ENCODE data around the gene PAK2. TPM values are rescaled to one million over a fixed set of nuclear protein-coding genes. Genes with fewer than 3 reads are reported as not detected.
A peak's percentile ranks its signal among the peaks of the same experiment; 100 is the strongest.
"Not testable (repeated sequence)": the region's sequence is repeated elsewhere in the genome, so short reads cannot be mapped to it uniquely, and the experiment has no call there.

PAK2 gene
- total and polyA plus RNA-seq, 4 experiments from 2014 or later: 29.1 to 97.4 (median 59.9) TPM

DNA sequence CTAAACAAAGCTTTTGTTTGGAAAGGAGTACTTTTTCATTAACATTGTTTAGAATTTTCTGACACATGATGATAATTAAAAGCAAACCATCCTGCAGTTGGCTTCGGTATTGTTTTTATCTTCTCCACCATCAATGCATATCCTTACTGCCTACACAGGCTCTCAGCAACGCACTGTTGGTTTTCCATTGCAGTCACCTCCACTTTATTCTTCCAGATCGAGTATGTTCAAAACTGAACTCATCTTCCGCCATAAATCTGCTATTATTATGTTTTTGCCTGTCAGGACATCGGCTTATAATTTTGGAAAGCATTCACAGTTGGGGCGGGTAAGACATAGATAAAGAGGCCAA, 127.5 kb downstream of the PAK2 start:
- H3K9me3 Mint-ChIP-seq: peaks cover 0 to 3% (median 0%) of the 10 kb centered on the region in 8 donors
- no peaks in the 10 kb centered on the region for H3K27me3 ChIP-seq (ENCODE audit: insufficient read depth, low read length)
- POLR2A ChIA-PET (ENCODE audit: partially characterized antibody): interaction anchor here (0.6 to 3.9 kb wide), 14 partner anchors 9 to 304 kb away, joined by 3 to 99 read pairs (median 3); partner anchors contain the start of genes CEP19, FBXO45, NCBP2 and PAK2
- peak overlapping the region; percentile 89 to 98 (median 97) for H3K27ac Mint-ChIP-seq
- DNase-seq: no peak
- H3K27ac ChIP-seq (ENCODE audit: low read depth, low read length): peak overlapping the region; percentile 85
- no peaks in the 10 kb centered on the region for H3K9me3 ChIP-seq (ENCODE audit: control insufficient read depth in 1 of 2, low read length in 2 of 2)
- H3K4me3 Mint-ChIP-seq: peak overlapping the region; percentile 87 to 96 (median 91)
- CTCF ChIA-PET (ENCODE audit: partially characterized antibody): interaction anchor here (1.2 to 1.5 kb wide), 3 partner anchors 19 to 75 kb away, joined by 3 to 6 read pairs (median 4); partner anchors contain the start of gene NCBP2
- intact Hi-C loops (cut with micrococcal nuclease): loop anchor here (1.0 kb wide), 2 partner anchors 75 to 128 kb away; partner anchors contain the start of genes NCBP2 and PAK2
- peaks cover 0 to 13% of the 10 kb centered on the region in 2 donors for H3K36me3 Mint-ChIP-seq
- no peaks in the 10 kb centered on the region for H3K27me3 Mint-ChIP-seq
- H3K4me1 Mint-ChIP-seq: peaks cover 15 to 36% (median 25%) of the 10 kb centered on the region in 4 donors
- peaks cover 4% of the 10 kb centered on the region for H3K36me3 ChIP-seq (ENCODE audit: insufficient read depth, low read length)
- H3K4me1 ChIP-seq (ENCODE audit: insufficient read depth, low read length): peaks cover 27% of the 10 kb centered on the region
- H3K4me3 ChIP-seq (ENCODE audit: low read length in 2 of 2): peak overlapping the region; percentile 48 to 73

DNA sequence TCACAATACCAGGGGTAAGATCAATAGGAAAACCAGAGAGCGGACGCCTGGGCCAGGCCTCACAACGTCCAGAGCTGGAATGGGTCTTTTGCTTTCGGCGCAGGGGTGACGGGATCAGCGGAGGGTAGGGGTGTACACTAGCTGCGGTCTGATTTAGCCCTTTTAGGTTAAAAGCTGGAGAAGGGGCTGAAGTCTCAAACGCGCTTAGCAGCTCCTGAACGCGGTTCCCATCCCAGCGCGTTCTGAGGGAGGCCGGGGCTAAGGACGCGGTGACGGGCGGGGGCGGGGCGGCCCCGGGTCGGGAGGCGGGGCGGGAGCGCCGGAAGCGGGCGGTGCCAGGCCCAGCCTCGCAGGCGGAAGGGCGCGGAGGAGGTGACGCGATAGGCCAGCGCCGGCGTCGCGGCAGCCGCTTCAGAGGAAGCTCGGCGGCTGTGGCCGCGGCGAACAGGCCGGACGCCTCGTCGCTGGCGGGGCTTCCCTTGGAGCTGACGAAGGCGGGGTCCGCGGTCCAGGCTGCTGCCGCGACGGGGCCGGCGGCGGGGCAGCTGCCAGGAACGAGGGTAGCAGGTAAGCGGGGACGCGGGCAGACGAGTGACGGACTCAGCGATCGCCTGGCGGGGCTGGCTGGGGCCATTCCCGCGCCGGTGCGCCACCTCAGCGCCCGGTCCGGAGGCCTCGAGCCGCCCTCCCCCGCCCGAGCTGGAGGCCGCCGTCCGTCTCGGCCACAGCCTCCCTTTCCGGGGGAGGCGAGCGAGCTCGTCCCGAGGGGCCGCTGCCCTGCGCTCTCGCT, 128.0 kb downstream of the PAK2 start, which contains the start of gene SENP5:
Gene SENP5 (plus strand): TSS at position 414 of the 790 bp plus-strand sequence. CDS start 17,262 bp downstream, outside the sequence.
- H3K36me3 Mint-ChIP-seq: peaks cover 0 to 16% of the 10 kb centered on the region in 2 donors
- H3K9me3 Mint-ChIP-seq: peaks cover 0 to 2% (median 0%) of the 10 kb centered on the region in 8 donors
- CTCF ChIA-PET (ENCODE audit: partially characterized antibody): interaction anchor here (0.8 to 1.5 kb wide), 5 partner anchors 14 to 259 kb away, joined by 3 to 6 read pairs (median 3); partner anchors contain the start of gene NCBP2
- intact Hi-C loops (cut with micrococcal nuclease): loop anchor here (1.0 kb wide), 2 partner anchors 75 to 128 kb away; partner anchors contain the start of genes NCBP2 and PAK2
- POLR2A ChIA-PET (ENCODE audit: partially characterized antibody): interaction anchor here (0.6 to 3.9 kb wide), 17 partner anchors 8 to 305 kb away, joined by 3 to 99 read pairs (median 3); partner anchors contain the start of genes CEP19, FBXO45, MELTF and NCBP2
- Histone ChIP-seq H3K27me3 (ENCODE audit: insufficient read depth, low read length) (no peaks in the 10 kb centered on the region), H3K36me3 (ENCODE audit: insufficient read depth, low read length) (peaks cover 4% of the 10 kb centered on the region), H3K4me1 (ENCODE audit: insufficient read depth, low read length) (peaks cover 27% of the 10 kb centered on the region), H3K9me3 (ENCODE audit: control insufficient read depth in 1 of 2, low read length in 2 of 2) (no peaks in the 10 kb centered on the region), H3K27ac (ENCODE audit: low read depth, low read length) (peak within 1 kb of the TSS; percentile 85), H3K4me3 (ENCODE audit: low read length in 2 of 2) (peak within 1 kb of the TSS; percentile 48 to 73)
- H3K4me1 Mint-ChIP-seq: peaks cover 18 to 38% (median 29%) of the 10 kb centered on the region in 4 donors
- peak within 1 kb of the TSS; percentile 95 to 98 (median 96) for H3K4me3 Mint-ChIP-seq
- peak within 1 kb of the TSS; percentile 90 to 98 (median 98) for H3K27ac Mint-ChIP-seq
- no peaks in the 10 kb centered on the region for H3K27me3 Mint-ChIP-seq
- peak; percentile 84 to 88 (median 87) for DNase-seq

DNA sequence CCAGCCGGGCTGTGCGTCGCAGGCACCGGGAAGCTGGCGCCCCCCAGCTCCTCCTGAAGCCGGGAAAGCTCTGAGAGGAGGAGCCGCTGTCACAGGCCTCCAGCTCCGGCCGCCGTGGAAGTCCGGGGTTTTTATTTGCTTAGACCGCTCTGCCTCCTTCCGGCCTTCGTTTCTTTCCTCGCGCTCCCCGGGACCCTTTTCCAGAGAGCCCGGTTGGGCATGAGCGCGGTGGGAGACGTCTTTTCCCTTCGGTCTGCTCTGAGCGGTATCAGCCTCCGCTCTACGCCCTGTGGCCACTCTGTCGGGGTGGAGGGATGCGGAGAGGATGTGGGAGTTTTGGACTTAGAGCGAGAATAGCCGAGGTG, 128.6 kb downstream of the PAK2 start:
- peaks cover 19 to 40% (median 30%) of the 10 kb centered on the region in 4 donors for H3K4me1 Mint-ChIP-seq
- Histone ChIP-seq H3K4me3 (ENCODE audit: low read length in 2 of 2) (peak overlapping the region; percentile 40 to 73), H3K36me3 (ENCODE audit: insufficient read depth, low read length) (peaks cover 4% of the 10 kb centered on the region), H3K4me1 (ENCODE audit: insufficient read depth, low read length) (peaks cover 27% of the 10 kb centered on the region), H3K27ac (ENCODE audit: low read depth, low read length) (peak overlapping the region; percentile 85), H3K27me3 (ENCODE audit: insufficient read depth, low read length) (no peaks in the 10 kb centered on the region), H3K9me3 (ENCODE audit: control insufficient read depth in 1 of 2, low read length in 2 of 2) (no peaks in the 10 kb centered on the region)
- ChIA-PET CTCF (ENCODE audit: partially characterized antibody) (interaction anchor here (0.8 to 1.5 kb wide), 5 partner anchors 13 to 260 kb away, joined by 3 to 6 read pairs (median 3); partner anchors contain the start of gene NCBP2), POLR2A (ENCODE audit: partially characterized antibody) (interaction anchor here (1.0 to 3.9 kb wide), 15 partner anchors 8 to 300 kb away, joined by 3 to 99 read pairs (median 4); partner anchors contain the start of genes CEP19, FBXO45, MELTF and NCBP2)
- H3K9me3 Mint-ChIP-seq: no peaks in the 10 kb centered on the region
- no peaks in the 10 kb centered on the region for H3K27me3 Mint-ChIP-seq
- DNase-seq: peak in 3 of 5 donors; percentile 1 to 13 (median 4)
- H3K27ac Mint-ChIP-seq: peak overlapping the region; percentile 90 to 98 (median 97)
- intact Hi-C loops (cut with micrococcal nuclease): no loop called here
- H3K36me3 Mint-ChIP-seq: peaks cover 0 to 17% of the 10 kb centered on the region in 2 donors
- H3K4me3 Mint-ChIP-seq: peak overlapping the region; percentile 91 to 98 (median 96)

DNA sequence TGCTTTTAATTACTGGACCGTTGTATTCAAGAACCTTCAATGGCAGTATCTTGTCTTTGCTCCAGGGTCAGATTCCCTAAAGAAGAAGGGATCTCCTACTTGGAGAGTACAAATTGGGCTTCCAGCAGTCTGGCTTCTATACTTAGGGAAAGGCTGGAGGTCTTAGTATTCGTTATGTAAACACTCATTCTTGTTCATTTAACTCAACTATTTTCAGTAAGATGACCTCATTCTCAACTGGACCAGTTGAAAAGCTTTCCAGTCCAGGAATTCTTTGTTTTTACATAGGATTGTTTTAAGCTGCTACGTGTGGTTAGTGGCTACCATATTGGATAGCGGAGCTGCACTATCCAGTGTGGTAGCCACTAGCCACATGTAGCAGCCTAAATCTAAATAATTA, 132.7 kb downstream of the PAK2 start:
- DNase-seq: no peak
- Mint-ChIP-seq H3K36me3 (peaks cover 0 to 19% of the 10 kb centered on the region in 2 donors), H3K4me1 (peaks cover 27 to 59% (median 38%) of the 10 kb centered on the region in 4 donors), H3K9me3 (peaks cover 0 to 3% (median 0%) of the 10 kb centered on the region in 8 donors), H3K4me3 (peak overlapping the region in 1 of 8 donors; percentile 11), H3K27ac (peak overlapping the region in 1 of 7 donors; percentile 43), H3K27me3 (no peaks in the 10 kb centered on the region)
- Histone ChIP-seq H3K36me3 (ENCODE audit: insufficient read depth, low read length) (peaks cover 4% of the 10 kb centered on the region), H3K27me3 (ENCODE audit: insufficient read depth, low read length) (no peaks in the 10 kb centered on the region), H3K4me1 (ENCODE audit: insufficient read depth, low read length) (peaks cover 20% of the 10 kb centered on the region), H3K9me3 (ENCODE audit: control insufficient read depth in 1 of 2, low read length in 2 of 2) (no peaks in the 10 kb centered on the region), H3K27ac (ENCODE audit: low read depth, low read length) (no peak overlapping the region), H3K4me3 (ENCODE audit: low read length in 2 of 2) (no peak overlapping the region)
- ChIA-PET CTCF (ENCODE audit: partially characterized antibody) (no interaction called here), POLR2A (ENCODE audit: partially characterized antibody) (interaction anchor here (1.0 kb wide), 1 partner anchor 70 kb away, joined by 3 read pairs; the partner anchor contains the start of gene NCBP2)
- intact Hi-C loops (cut with micrococcal nuclease): no loop called here

DNA sequence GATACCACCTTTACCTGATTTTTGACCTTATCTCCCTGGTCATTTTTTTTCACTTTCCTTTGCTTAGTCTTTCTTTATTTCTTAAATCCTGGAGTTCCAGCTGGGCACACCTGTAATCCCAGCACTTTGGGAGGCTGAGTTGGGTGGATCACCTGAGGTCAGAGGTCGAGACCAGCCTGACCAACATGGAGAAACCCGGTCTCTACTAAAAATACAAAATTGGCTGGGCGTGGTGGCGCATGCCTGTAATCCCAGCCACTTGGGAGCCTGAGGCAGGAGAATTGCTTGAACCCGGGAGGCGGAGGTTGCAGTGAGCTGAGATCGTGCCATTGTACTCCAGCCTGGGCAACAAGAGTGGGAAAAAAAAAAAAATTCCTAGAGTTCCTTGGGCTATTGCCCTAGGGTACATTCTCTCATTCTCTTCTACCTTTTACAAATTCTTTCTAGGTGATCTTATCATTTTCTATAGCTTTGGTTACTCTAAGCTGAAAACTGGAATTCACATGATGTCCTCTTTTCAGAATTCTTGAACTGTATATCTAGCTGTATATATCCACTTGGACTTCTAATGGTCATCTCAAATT, 134.9 kb downstream of the PAK2 start:
- H3K27me3 Mint-ChIP-seq; H3K36me3 ChIP-seq (ENCODE audit: insufficient read depth, low read length); DNase-seq; H3K27me3 ChIP-seq (ENCODE audit: insufficient read depth, low read length); intact Hi-C loops (cut with micrococcal nuclease); H3K9me3 ChIP-seq (ENCODE audit: control insufficient read depth in 1 of 2, low read length in 2 of 2); H3K27ac ChIP-seq (ENCODE audit: low read depth, low read length); H3K9me3 Mint-ChIP-seq; H3K4me3 ChIP-seq (ENCODE audit: low read length in 2 of 2): not testable (repeated sequence)
- H3K4me1 ChIP-seq (ENCODE audit: insufficient read depth, low read length): peaks cover 11% of the 10 kb centered on the region
- POLR2A ChIA-PET (ENCODE audit: partially characterized antibody): interaction anchor here (0.7 kb wide), 1 partner anchor 68 kb away, joined by 3 read pairs; the partner anchor contains the start of gene NCBP2
- Mint-ChIP-seq H3K4me3 (peak overlapping the region in 1 of 8 donors; percentile 55), H3K36me3 (peaks cover 0 to 20% of the 10 kb centered on the region in 2 donors), H3K4me1 (peaks cover 38 to 67% (median 47%) of the 10 kb centered on the region in 4 donors), H3K27ac (peak overlapping the region in 1 of 7 donors; percentile 75)
- CTCF ChIA-PET (ENCODE audit: partially characterized antibody): interaction anchor here (1.2 kb wide), 1 partner anchor 37 kb away, joined by 3 read pairs; no protein-coding TSS in a partner anchor

DNA sequence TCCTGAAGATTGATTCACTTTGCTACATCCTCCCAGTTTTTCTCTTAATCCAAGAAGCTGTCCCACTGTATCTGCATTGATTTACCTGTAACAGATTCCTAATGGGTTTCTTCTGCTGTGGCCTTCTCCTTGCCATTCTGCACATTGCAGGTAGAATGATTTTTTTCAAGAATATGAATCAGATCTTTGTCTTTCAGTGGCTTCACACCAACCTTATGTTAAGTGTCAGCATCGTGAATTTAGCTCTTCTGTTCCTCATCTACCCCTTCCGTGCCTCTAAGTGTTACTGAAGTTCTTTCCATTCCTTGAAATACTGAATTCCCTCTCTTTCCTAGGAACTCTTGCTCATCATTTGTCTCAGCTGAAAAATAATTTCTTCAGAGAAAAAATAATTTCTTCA, 135.6 kb downstream of the PAK2 start:
- H3K36me3 ChIP-seq (ENCODE audit: insufficient read depth, low read length): peaks cover 4% of the 10 kb centered on the region
- Mint-ChIP-seq H3K36me3 (peaks cover 0 to 22% of the 10 kb centered on the region in 2 donors), H3K4me1 (peaks cover 36 to 62% (median 46%) of the 10 kb centered on the region in 4 donors), H3K27ac (peak overlapping the region in 1 of 7 donors; percentile 75), H3K9me3 (peaks cover 0 to 3% (median 0%) of the 10 kb centered on the region in 8 donors), H3K27me3 (no peaks in the 10 kb centered on the region), H3K4me3 (peak overlapping the region in 1 of 8 donors; percentile 3)
- ChIA-PET CTCF (ENCODE audit: partially characterized antibody) (interaction anchor here (1.2 kb wide), 1 partner anchor 38 kb away, joined by 3 read pairs; no protein-coding TSS in a partner anchor), POLR2A (ENCODE audit: partially characterized antibody) (interaction anchor here (1.4 kb wide), 1 partner anchor 8 kb away, joined by 3 read pairs; the partner anchor contains the start of gene SENP5)
- DNase-seq: no peak
- no peak overlapping the region for H3K27ac ChIP-seq (ENCODE audit: low read depth, low read length)
- H3K4me1 ChIP-seq (ENCODE audit: insufficient read depth, low read length): peaks cover 5% of the 10 kb centered on the region
- H3K27me3 ChIP-seq (ENCODE audit: insufficient read depth, low read length): no peaks in the 10 kb centered on the region
- H3K4me3 ChIP-seq (ENCODE audit: low read length in 2 of 2): no peak overlapping the region
- H3K9me3 ChIP-seq (ENCODE audit: control insufficient read depth in 1 of 2, low read length in 2 of 2): no peaks in the 10 kb centered on the region
- intact Hi-C loops (cut with micrococcal nuclease): no loop called here
